ENCODE data around the gene TDRD7.

Gene TDRD7

GRCh38 chr9:97487107-97487506 lies 75.2 kb downstream of the TDRD7 start:
- TF ChIP-seq FOXP2 (optimal IDR thresholded peaks at IDR 0.05; ENCODE audit: borderline replicate concordance, extremely low read depth, extremely low read length, insufficient read depth) (no peak), POLR2AphosphoS5 (IDR thresholded peaks at IDR 0.05; ENCODE audit: low read depth, low read length) (no peak), REST (IDR thresholded peaks at IDR 0.05; ENCODE audit: insufficient read depth in 1 of 2, low read depth in 2 of 2, low read length in 2 of 2) (no peak), SIN3A (IDR thresholded peaks at IDR 0.05; ENCODE audit: borderline replicate concordance, insufficient read depth, low read length) (no peak), TAF1 (IDR thresholded peaks at IDR 0.05; ENCODE audit: borderline replicate concordance, insufficient read depth, low read length) (no peak)

- TF ChIP-seq FOXP2 (optimal IDR thresholded peaks at IDR 0.05; ENCODE audit: borderline replicate concordance, extremely low read depth, extremely low read length, insufficient read depth) (no peak), SIN3A (IDR thresholded peaks at IDR 0.05; ENCODE audit: borderline replicate concordance, insufficient read depth, low read length) (no peak), REST (IDR thresholded peaks at IDR 0.05; ENCODE audit: insufficient read depth in 1 of 2, low read depth in 2 of 2, low read length in 2 of 2) (no peak), POLR2AphosphoS5 (IDR thresholded peaks at IDR 0.05; ENCODE audit: low read depth, low read length) (no peak), TAF1 (IDR thresholded peaks at IDR 0.05; ENCODE audit: borderline replicate concordance, insufficient read depth, low read length) (no peak)
Observed at GRCh38 chr9:97487861-97488260, 76.0 kb downstream of the TDRD7 start.

- TF ChIP-seq SIN3A (IDR thresholded peaks at IDR 0.05; ENCODE audit: borderline replicate concordance, insufficient read depth, low read length) (no peak), POLR2AphosphoS5 (IDR thresholded peaks at IDR 0.05; ENCODE audit: low read depth, low read length) (no peak), FOXP2 (optimal IDR thresholded peaks at IDR 0.05; ENCODE audit: borderline replicate concordance, extremely low read depth, extremely low read length, insufficient read depth) (no peak), TAF1 (IDR thresholded peaks at IDR 0.05; ENCODE audit: borderline replicate concordance, insufficient read depth, low read length) (no peak), REST (IDR thresholded peaks at IDR 0.05; ENCODE audit: insufficient read depth in 1 of 2, low read depth in 2 of 2, low read length in 2 of 2) (no peak)
Observed at GRCh38 chr9:97491216-97491999, 79.5 kb downstream of the TDRD7 start.

- no peak for TF ChIP-seq POLR2AphosphoS5 (IDR thresholded peaks at IDR 0.05; ENCODE audit: low read depth, low read length)
- TF ChIP-seq TAF1 (IDR thresholded peaks at IDR 0.05; ENCODE audit: borderline replicate concordance, insufficient read depth, low read length), result no peak
- TF ChIP-seq FOXP2 (optimal IDR thresholded peaks at IDR 0.05; ENCODE audit: borderline replicate concordance, extremely low read depth, extremely low read length, insufficient read depth), result no peak
- no peak for TF ChIP-seq SIN3A (IDR thresholded peaks at IDR 0.05; ENCODE audit: borderline replicate concordance, insufficient read depth, low read length)
- no peak for TF ChIP-seq REST (IDR thresholded peaks at IDR 0.05; ENCODE audit: insufficient read depth in 1 of 2, low read depth in 2 of 2, low read length in 2 of 2)
Observed at GRCh38 chr9:97500263-97500662, 88.4 kb downstream of the TDRD7 start.
